Smooth muscle cell of the brain vasculature (primary cell): Measurements from ENCODE around the gene BANP.
"Not testable (repeated sequence)": the region's sequence is repeated elsewhere in the genome, so short reads cannot be mapped to it uniquely, and the experiment has no call there.

Experiments
- DNase-seq: peaks from one replicate; pipeline ENCODE4 v3.0.0-alpha.2; 2012; ENCODE audit warnings: low read depth, low spot score

BANP gene

DNA sequence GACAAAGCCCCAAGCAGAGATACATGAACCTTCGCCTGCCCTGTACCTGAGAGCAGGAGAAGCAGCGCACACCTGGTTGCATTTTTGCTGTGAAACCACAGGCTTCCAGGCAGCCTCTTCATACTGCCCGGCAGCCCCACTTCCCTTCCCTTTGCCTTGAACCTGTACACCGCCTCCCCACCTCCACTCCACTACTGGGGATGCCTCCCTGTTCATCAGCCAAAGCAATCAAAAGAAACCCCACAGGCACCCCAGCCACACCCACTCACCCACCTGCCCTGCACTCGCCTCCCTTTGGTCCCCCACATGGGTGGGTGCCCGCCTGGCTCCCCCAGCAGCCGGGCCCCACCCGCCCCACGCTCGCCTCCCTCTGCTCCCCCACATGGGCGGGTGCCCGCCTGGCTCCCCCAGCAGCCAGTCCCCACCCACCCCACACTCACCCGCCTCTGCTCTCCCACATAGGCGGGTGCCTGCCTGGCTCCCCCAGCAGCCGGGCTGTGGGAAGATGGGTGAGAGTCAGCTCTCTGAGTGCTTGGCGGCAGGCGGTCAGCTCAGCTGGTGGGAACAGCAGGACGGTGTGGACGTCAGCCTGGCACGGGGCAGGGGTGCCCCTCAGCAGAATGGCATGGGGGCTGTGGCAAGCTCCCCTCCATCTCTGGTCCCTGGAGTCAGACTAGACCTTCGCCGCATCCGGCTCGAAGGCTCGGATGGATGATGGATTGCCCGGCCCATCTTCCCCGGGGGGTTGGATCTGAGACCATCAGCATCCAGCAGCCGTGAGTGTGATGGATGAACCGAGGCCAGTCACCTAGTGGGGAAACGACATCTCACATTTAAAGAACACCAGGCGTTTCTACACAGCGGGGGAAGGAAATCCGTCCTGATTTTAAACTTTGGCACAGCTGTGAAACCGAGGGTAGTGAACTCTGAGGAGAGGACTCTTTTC is 135.6 kb downstream of the BANP start:
- DNase-seq: no peak

DNA sequence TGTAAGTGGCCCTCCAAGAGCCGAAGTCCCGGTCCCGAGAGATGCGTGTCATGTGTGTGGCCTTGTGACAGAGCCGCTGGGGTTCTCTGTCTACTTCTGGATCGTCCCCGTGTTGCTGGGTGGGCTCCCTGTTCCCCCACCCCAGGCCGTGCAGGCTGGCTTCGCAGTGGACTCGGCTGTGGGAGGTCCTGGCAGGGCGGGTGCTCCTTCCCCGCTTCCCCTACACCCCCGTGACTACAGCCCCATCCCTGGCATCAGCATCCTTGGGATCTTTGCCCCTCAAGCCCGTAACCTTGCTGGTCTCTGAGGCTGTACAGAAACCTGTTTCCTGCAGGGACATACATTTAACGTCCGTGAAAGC is 136.3 kb downstream of the BANP start:
- no peak for DNase-seq

DNA sequence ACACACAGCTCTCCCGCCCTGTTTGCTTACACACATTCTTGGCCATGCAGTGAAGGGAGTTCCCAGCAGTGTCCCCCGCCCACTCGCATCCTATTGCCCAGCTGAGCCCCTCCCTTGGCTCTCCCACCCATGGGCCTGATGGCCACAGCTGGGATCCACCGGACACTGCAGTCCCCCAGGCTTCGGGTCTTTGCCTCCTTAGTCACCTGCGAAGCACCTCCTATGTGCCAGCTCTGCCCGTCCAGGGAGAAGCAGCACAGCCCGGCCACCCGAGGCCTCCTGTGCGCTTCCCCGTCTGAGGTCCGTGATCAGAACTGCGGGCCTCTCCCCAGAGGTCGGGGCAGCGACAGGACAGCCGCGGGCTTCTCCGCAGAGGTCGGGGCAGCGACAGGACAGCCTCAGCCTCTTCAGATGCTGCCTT is 136.9 kb downstream of the BANP start:
- no peak for DNase-seq

DNA sequence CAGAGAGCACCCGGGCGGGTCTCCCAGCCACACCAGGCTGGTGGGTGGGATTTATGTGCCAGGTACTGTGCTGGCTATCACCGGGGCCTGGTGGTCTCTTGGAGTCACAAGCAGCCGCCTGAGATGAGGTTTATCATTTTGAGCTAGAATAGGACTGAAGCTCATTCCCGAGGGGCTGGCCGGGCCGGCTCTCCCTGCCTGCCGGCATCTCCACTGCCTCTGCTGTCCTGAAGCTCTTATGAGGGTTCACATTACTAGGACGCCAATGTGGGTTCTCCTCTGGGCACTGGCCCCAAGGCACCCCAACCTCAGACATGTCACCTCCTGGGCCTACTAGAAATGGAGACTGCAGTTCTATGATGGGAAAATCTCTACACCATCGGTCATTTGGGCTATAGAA is 137.4 kb downstream of the BANP start:
- not testable (repeated sequence) for DNase-seq

DNA sequence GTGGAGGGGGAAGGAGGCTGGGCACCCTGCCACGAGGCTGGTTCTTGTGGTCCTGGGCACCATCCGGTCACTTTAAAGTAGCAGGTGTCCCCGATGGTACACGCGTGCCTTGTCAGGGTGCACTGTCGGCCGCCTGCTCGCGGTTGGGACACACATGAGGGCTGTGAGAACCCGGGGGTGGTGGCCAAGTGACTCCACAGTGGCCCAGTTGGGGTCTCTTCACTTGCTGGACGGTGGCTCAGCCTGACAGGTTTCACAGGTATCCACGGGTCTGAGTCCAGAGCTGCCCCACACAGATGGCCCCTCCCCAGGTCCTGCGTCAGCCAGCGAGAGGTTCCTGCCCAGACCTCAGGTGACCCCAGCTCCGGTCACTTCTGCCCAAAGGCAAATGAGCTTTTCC is 137.8 kb downstream of the BANP start:
- DNase-seq: not testable (repeated sequence)

DNA sequence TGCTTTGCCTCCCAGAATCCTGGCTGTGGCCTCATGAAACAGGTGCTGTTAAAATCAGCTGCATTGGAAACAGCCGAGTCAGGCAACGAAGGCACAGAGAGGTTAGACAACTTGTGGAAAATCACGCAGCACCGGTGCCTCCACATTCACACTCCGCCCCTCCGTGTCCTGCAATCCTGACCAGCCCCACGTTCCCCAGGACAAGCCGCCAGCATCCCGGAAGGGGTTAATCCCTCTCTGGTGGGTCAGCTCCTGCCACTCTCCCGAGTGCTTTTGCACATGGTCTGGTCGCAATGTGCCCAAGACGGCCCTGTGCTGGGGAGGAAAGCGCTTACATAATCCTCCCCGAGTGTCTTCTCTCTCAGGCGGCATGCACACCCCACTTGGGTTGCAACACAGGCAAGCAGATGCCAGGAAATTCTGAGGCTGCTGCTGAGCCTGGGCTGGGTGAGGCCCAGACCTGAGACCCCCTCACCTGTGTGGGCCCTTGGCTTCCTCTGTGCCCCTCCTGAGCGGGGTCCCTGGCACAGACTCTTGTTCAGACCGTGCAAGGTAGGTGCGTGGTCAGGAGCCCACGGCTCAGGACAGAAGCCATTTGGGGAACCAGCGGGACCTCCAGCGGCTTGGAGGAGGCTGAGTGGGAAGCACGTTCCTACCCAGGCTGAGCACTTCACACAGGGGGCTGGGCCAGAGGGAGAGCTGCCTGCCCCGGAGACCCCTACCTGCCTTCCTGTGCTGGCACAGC is 138.6 kb downstream of the BANP start:
- DNase-seq: not testable (repeated sequence)

DNA sequence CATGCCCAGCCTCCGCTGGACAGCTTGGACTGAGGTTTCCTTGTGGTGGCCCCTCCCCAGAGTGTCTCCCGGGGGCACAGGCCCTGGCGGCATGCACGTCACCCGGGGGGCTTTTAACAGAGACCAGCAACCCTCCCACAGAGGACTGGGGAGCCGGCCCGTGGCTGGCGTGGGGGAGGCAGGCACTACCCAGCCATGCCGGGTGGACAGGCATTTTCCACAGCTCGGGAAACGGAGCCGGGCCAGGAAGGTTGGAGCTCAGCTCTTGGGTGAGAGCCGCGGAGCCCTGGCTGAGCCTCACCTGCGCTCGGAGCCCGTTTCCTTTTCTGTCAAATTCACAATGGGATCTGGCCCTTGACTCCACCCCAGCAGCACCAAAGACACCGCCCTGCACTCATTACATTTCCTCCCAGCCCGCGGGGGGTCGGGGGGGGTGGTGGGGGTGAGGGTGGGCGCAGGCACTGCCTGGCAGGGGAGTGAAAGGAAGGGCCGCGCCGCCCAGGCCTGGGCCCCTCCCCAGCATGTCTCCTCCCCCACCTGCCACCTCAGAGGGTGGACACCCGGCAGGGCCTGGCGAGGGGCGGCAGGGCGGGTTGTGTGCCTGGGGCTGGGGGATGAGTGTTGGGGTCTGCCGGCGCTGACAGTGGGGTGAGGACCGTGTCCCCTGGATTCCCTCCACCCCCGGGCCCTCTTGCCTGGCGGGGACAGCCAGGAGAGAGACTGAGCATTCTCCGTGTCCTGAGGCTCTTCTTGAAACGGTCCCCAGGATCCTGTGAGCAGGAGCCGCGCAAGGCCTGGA is 139.3 kb downstream of the BANP start:
- DNase-seq: not testable (repeated sequence)

DNA sequence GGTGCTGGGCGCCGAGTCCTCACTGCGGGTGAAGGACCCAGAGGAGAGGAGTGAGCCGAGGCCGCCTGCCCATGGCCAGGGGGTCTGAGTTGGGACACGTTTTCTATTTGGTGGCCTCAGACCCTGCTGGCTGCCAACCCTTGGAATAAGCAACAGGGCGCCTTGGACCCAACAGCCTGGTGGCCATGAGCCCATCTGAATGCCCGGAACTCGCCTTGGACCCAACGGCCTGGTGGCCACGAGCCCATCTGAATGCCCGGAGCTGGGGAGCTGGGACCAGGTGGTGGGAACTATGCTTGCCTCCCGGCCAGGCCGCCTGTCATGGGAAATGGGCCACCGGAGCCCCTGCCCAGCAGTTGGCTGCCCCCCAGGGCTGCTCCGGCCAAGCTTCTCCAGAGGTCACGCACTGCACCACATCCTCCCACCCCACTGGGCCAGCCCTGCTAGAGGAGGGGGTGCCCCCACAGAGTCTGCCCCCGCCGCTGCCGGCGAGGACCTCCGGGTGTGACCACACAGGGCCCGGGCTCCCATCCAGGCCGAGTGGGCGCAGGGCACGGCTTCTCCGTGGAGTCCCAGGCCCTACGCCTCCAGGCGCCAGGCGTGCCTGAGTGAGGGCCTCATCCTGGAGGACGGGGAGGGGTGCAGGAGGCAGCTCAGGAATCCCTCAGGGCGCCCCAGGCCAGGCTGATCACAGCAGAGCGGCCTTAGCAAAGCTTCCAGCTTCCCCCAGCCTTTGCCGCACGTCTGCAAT is 140.2 kb downstream of the BANP start:
- DNase-seq: not testable (repeated sequence)

DNA sequence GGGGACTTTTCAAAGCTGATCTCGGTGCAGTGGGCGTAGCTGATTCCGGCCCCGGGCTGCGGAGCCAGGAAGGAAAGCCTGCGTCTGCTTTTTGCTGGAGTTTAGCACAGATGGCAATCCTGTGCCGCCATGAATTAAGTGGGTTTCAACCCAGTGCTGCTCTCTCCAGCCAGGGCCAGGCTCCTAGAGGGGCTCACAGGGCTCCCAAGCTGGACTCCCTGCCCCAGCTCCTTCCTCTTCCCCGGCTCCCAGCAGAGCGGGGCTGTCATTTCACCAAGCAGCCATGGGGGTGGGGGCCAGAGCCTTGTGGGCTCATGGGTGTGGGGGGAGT is 140.7 kb downstream of the BANP start:
- not testable (repeated sequence) for DNase-seq

DNA sequence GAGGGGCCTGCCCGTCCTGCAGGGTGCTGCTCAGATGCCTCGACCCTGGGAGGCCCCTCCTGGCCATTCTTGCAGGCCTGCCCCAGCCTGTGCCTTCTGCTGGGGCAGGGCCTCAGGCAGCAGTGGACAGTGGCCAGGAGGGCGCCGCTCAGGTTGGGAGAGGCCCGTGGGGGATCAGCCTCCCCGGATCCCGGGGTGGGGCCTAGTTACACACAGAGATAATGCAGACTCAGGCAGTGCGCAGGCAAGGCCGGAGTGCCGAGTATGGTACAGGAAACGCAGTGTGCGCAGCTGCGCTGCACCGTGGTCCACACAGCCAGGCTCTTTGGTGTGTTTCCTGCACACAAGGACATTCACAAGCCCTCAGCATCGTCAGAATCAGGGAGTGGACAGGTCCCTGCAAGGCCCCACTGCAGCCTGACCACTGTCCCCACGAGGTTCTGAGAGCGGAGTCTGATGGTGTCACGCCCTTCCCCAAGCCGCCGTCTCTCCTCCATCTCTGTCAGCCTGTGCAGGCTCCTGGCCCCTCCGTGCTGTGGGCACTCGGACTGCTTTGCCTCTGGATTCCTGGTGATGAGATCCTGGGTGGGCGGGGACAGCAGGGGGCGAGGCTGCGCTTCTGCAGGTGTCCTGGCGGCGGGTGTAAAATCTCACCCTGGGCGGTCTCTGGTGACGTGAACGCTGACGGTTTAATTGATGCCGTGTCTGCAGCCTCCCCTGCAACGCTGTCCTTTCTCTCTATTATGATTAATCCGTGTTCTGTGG is 141.7 kb downstream of the BANP start:
- not testable (repeated sequence) for DNase-seq

DNA sequence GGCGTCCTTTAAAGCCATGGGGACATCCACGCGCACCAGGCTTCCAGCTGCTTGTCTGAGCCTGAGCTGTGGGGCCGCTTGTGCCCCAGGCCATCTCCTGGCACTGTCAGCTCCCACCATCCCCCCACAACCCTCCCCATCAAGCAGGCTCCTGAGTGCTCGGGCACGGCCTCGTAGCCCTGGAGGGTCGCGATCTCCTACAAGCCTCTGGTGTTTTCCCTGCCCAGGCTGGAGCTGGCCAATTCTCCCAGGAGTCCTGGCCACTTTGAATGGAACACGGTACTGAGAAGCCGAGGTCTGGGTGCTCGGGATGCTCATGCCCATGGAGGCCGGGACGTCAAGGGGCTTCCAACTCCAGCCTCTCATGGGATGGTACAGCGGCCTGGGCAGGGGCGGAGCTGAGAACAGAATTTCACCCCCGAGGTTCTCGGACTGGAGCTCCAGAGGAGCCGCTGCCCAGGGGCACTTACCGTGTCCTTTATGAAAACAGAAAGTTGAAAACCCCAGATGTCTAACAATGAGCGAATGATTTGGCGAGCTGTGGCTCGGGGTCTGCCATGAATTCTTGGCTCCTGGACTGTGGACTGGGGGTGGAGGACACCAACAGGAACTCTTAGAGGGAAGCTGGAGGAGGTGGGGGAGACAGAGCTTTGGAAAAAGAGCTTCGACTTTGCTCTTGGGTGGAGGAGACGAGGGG is 142.5 kb downstream of the BANP start:
- DNase-seq: not testable (repeated sequence)

DNA sequence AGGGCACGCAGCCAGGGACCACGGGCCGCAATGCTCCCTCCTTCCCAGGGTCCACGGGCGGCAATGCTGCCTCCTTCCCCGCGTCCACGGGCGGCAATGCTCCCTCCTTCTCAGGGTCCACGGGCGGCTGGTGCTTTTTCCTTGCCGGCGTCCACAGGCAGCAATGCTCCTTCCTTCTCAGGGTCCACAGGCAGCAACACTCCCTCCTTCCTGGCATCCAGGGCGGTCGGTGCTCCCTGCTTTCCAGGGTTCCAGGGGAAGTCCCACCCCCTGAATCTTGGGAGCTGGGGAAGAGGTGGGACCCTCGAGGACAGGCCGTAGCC is 143.0 kb downstream of the BANP start:
- DNase-seq: not testable (repeated sequence)

DNA sequence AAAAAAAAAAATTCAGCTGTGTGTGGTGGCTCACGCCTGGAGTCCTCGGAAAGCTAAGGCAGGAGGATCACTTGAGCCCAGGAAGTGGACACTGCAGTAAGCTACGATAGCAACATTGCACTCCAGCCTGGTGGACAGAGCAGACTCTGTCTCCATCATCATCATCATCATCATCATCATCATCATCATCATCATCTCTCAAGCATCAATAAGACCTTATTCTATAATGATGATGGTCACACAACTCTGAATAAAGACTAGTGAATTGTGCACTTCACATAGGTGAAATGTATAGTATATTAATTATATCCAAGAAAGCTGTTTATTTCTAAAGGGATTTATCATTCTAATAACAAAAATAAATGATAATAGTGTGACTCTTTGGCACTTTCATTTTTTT is 143.7 kb downstream of the BANP start:
- not testable (repeated sequence) for DNase-seq

DNA sequence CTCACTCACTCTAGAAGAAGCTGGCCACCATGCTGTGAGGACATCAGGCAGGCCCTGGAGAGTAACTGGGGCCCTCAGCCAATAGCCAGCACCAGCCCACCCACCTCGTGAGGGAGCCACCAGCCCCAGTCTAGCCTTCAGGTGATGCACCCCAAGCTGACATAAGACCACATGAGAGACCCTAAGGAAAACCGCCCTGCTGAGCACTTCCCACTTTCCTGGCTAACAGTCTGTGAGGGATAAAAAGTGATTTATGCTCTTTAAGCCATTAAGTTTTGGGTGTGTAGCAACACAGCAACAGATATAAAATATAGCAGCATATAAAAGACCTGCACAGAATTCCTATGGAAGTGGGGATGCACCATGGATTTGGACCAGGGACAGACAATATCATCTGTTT is 145.4 kb downstream of the BANP start:
- DNase-seq: not testable (repeated sequence)

DNA sequence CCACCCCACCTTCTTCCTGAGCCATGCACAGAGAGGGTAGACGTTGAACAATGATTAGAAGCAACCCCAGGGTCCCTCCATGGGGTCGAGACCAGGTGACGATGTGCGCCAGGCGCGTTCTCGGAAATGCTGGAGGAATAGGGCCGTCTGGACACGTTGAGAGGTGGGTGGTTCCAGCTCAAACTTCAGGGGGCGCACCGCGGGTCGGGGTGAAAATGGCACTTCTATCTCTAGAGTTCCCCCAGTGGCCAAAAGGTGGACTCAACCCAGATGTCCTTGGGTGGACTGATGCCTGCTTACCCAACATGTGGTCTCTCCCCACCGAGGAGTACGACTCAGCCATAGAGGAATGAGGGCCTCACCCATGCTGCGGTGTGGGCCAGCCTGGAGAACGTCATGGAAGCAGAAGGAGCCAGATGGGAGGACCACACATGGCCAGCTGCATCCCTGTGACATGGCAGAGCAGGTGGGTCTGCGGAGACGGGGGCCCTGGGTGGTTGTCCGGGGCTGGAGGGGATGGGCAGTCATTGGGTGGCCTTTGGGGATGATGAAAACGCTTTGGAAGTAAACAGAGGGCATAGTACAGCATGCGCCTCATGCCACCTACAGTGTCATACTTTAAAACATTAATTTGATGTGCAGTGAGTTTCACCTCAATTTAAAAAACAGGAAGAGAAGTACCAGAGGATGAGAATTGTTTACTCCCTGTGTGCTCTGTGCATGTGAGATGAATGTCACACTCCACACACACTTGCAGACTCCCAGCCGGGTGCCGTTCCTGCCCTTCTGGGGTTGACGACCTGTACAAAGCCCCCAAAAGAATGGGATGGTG is 147.7 kb downstream of the BANP start:
- DNase-seq: not testable (repeated sequence)

DNA sequence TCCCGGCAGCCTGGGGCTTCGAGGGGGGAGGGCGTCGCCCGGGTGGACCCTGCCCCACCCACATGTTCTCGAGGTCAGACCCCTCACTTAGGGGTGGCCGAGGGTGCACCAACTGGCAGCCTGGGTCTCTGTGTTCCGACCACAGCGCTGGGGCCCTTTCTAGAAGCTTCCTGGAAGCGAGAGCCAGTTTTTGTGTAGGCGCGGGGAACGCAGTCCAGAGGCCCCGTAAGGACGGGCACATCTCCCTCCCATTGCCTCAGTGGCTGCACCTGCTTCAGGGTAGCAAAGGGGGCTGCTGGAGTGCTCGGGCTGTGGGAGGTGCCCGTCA is 148.3 kb downstream of the BANP start:
- DNase-seq: no peak

DNA sequence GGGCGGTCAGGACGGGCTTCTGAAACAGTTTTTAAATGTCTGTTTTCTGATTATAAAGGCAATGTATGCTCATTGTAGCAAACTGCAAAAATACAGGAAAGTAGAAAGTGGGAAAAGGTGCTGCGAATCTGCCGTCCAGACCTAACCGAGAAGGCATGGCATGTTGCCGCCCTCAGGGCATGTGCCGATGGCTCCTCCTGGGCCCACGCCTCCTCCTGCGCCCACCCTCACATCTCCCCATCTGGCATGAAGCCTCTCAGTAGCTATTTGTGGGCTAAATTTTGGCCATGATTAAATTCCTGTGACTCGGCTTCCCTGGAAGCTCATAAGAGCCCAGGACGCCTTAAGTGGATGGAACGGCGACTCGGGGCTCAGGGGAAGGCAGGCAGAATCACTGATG is 148.7 kb downstream of the BANP start:
- not testable (repeated sequence) for DNase-seq

DNA sequence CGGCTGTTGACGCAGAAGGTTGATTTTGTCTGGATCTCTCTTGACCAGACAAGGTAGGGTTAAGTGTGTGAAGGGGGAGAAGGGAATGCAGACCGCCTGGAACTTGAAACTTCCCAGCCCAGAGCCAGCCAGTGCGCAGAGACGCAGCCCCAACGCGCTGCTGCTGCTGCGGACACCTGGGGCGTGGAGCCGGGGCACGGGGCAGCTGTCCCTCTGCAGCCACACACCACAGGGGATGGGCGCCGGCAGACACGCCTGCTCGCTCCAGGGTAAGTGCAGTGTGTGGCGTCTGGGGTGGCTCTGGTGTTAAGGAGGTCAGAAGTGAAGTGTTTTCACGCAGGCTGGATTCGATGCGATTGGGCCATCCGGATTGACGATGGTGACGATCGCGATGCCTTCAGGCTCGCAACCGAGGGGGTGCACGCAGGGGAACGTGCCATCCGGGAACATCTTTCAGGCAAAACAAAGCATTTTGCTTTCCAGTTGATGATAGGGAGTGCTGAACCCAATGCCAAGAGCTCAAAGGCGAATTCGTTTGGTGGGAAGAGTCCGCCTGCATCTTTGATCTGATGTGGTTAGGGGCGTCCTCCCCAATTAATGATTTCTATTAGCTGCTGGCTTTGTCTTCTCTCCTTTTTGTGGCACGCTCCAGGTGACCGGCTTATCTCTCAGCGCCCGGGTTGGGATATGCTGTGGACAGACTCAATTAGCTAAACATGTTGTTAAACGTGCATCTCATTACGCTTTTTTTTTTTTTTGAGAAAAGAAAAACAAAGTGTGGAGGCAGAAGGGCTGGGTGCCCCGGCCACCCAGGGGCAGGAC is 149.8 kb downstream of the BANP start:
- DNase-seq: not testable (repeated sequence)
